Measurements from ENCODE around the gene ACAP2.
"Not testable (repeated sequence)": the region's sequence is repeated elsewhere in the genome, so short reads cannot be mapped to it uniquely, and the experiment has no call there.

Gene ACAP2, protein sequence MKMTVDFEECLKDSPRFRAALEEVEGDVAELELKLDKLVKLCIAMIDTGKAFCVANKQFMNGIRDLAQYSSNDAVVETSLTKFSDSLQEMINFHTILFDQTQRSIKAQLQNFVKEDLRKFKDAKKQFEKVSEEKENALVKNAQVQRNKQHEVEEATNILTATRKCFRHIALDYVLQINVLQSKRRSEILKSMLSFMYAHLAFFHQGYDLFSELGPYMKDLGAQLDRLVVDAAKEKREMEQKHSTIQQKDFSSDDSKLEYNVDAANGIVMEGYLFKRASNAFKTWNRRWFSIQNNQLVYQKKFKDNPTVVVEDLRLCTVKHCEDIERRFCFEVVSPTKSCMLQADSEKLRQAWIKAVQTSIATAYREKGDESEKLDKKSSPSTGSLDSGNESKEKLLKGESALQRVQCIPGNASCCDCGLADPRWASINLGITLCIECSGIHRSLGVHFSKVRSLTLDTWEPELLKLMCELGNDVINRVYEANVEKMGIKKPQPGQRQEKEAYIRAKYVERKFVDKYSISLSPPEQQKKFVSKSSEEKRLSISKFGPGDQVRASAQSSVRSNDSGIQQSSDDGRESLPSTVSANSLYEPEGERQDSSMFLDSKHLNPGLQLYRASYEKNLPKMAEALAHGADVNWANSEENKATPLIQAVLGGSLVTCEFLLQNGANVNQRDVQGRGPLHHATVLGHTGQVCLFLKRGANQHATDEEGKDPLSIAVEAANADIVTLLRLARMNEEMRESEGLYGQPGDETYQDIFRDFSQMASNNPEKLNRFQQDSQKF

DNA sequence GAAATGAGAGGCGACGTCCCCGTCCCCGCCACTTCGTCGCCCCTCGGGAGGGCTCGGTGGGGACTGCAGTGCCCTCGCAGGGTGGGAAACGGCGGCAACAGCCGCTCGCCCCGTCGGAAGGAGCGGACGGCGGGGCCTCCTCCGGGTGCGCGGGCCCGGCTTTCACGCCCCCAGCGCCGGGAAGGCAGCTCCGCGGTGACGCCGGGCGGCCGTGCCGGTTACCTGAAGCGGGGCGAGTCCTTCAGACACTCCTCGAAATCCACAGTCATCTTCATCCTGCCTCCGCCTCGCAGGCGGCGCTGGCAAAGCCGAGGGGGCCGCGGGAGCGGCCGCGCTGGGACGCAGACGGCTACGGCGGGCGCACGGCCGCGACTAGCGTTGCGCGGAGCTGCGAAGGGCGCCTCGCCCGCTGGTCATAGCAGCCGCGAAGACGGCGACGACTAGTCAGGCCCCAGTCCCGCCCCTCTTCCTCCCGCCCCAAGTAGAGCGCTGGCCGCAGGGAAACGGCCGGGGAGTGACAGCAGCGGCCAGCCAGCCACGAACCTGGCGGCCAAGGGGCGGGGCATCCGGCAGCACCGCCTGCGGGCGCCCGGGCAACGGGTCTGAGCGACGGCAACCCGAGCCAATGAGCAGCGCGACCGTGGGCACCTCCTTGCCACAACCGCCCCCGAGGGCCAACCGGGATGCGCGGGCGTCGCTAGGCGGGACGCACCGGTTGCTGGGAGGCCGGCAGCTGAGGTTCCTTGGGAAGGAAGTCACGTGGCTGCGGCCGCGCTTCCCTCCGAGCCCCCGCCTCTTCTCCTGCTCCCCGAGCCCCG is at the start of gene ACAP2:
Gene ACAP2, minus strand, starts transcription at position 448 of the 818 bp plus-strand sequence. Its CDS starts 173 bp downstream, at position 275.
- DNase-seq (ENCODE audit: low read depth in 2 of 2): peak; percentile 99

DNA sequence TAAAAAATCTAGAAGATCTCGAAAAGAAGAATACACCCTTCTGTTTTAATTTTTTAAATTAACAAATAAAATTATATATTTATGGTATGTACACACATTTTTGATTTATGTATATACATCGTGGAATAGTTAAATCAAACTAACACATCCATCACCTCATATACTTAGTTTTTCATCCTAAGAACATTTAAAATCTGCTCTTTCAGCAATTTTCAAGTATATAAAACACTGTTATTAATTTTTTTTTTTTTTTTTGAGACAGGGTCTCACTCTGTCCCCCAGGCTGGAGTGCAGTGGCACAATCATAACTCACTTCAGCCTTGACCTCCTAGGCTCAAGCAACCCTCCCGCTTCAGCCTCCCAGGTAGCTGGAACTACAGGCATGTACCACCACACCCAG is 32.8 kb upstream of the ACAP2 start:
- DNase-seq (ENCODE audit: low read depth in 2 of 2): no peak

DNA sequence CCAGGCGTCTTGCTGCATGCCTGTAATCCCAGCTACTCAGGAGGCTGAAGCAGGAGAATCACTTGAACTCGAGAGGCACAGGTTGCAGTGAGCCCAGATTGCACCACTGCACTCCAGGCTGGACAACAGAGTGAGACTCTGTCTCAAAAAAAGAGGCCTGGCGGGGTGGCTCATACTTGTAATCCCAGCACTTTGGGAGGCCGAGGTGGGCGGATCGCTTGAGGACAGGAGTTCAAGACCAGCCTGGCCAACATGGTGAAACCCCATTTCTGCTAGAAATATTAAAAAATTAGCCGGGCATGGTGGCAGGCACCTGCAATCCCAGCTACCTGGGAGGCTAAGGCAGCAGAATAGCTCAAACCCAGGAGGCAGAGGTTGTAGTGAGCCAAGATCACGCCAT is 32.3 kb upstream of the ACAP2 start:
- DNase-seq (ENCODE audit: low read depth in 2 of 2): not testable (repeated sequence)

DNA sequence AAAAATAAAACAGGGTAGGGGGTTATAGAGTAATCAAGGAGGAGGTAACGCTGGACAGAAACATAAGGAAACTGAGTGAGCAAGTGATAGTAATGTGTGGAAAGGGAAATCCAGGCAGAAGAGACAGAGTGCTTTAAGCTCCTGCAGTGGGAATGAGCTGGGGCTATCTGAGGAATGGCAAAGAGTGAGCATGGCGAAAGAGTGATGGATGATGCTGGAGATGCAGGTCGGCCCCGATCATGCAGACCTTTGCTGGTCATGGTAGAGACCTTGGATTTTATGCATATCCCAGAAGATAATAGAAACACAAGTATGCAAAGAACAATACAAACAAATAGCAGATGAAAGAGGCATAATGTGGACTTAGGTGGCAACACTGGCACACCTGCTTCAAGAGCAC is 26.0 kb upstream of the ACAP2 start:
- DNase-seq (ENCODE audit: low read depth in 2 of 2): no peak

DNA sequence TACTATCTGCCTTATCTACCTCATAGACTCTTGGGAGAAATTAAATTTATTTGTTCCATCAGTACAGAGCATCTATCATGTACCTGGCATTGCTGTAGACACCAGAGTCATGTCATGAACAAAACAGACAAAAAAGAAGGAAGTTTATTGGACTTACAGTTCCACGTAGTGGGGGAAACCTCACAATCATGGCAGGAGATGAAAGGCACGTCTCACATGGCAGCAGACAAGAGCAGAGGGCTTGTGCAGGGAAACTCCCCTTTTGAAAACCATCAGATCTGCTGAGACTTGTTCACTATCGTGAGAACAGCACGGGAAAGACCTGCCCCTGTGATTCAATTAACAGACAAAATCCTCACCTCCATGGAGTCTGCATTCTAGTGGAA is 25.6 kb upstream of the ACAP2 start:
- no peak for DNase-seq (ENCODE audit: low read depth in 2 of 2)

DNA sequence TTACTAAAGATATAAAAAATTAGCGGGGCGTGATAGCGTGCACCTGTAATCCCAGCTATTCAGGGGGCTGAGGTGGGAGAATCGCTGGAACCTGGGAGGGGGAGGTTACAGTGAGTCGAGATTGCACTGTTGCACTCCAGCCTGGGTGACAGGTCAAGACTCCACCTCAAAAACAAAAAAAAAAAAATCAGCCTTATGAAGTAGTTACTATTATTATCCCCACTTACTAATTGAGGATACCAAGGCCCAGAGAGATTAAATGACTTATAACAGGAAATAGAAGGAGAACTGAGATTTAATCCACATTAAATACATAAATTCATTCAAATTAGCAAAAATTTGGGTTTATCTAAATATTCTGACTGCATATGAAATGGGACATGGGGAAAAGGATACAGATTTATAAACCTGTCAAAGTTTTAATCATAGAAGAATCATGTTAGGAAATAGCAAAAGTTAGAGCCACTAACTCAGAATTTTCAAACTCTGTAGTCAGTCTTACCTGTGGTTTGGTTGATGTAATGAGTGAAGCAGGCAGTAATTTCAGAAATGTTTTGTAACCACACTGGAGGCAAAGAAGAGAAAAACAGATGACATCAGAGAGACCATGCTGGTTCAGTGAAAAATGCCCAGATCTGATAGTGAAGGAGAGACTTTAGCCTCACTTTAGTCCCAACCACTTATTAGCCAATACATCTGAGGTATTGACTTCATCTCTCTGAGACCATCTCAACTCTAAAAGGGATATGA is 25.0 kb upstream of the ACAP2 start:
- DNase-seq (ENCODE audit: low read depth in 2 of 2): peak; percentile 25 to 33

DNA sequence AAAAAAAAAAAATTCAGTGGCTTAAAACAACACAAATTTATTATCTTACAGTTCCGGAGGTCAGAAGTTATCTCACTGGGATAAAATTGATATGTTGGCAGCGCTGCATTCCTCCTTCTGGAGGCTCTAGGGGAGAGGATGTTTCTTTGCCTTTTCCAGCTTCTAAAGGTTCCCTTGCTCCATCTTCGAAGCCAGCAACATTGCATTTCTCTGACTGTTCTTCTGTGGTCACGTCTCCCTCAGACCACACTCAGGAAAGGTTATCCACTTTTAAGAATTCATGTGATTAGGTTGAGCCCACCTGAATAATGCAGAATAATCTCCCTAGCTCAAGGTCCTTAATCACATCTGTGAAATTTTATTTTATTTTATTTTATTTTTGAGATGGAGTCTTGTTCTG is 23.4 kb upstream of the ACAP2 start:
- DNase-seq (ENCODE audit: low read depth in 2 of 2): no peak

DNA sequence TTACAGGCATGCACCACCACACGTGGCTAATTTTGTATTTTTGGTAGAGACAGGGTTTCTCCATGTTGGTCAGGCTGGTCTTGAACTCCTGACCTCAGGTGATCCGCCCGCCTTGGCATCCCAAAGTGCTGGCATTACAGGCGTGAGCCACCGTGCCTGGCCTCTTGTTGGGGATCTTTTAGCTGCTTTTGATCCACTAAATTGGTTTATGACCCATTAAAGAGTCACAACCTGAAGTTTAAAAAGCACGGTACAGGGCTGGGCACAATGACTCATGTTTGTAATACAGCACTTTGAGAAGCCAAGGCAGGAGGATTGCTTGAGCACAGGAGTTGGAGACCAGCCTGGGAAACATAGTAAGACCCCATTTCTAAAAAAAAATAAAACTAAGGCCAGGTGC is 20.1 kb upstream of the ACAP2 start:
- not testable (repeated sequence) for DNase-seq (ENCODE audit: low read depth in 2 of 2)

DNA sequence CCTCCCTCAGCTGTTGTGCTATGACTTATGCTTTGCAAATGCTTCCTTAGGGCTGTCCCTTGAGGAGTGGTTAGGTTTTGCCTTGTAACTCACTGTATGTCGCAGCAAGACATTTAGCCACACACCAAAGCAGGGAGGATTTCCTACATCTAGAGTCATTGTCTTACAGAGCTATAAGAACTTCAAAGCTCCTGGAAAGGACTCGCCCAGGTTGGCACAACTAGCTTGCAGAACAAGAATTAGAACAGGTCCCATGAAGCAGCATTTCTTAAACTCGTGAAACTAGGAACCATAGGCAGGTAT is 19.4 kb upstream of the ACAP2 start:
- no peak for DNase-seq (ENCODE audit: low read depth in 2 of 2)

DNA sequence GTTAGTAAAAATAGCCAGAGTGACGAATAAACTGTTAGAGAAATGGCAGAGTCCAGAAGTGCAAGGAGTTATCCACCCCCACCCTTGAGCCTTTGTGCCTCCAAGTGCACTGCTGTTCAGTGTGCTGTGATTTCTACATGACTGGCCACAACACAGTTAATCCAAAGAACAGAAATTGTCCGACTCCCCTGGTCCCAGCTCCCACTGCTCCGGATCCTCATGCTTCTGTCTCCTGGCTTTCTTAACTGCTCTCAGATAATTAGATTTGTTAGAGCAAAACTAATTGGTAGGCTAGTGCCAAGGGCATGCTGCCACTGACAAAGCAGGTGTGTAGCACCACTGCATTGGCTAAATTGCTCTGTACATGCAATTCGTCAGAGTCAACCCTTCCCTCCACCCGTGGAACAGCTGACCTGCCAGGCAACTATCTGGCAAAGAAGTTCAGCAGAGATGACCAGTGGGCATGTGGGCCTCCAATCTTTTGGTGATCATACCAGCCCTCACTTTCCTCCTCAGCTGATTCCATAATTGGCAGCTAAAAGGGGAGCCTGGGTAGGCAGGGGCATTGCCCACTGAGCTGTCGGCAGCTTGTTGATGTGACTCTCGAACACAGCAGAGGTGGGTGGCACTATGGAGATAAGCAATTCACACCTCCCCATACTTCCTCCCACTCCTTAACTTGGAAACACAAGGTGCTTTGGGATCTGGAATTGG is 18.9 kb upstream of the ACAP2 start:
- no peak for DNase-seq (ENCODE audit: low read depth in 2 of 2)

DNA sequence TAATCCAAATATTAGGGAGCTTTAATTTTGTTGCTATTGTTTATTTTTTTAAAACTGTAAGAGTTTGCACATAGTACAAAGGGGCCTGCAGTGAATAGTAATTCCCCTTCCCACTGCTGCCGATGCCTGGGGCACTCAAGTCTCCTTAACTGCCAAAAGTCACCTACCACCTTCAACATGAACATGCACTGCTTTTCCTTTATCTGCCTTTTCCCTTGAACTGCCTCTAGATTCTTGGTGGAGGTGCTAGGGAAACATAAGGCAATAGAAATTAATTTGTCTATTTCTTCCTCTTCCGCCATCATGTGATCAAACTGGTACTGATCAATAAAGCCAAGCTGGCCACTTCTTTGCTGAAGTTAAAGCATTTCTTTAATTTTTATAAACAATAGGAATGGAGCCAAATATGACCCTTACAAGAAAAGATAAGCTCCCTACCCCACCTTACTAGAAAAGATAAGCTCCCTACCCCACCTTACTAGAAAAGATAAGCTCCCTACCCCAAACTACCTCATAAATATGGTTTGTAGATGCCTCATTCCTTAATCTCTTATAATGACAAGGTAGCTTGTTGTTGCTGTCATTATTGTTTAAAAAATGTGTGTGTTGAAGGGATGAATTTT is 17.4 kb upstream of the ACAP2 start:
- no peak for DNase-seq (ENCODE audit: low read depth in 2 of 2)

DNA sequence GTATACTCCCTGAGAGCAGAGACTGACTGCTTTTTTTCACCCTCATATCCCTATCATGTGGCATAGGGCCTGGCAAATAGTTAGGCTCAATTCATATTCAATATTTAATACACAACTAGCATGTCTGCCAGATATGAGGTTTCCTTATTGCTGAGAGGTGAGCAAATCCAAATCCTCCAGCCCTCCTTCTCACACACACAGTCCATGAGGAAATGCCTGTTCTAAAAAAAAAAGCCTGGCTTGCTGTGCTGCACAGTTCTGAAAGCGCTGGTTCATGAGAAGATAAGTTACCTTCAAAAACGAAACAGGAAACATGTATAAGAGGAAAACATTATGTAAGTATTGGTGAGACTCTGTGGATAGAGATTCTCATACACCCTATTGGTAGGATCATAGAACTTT is 15.5 kb upstream of the ACAP2 start:
- no peak for DNase-seq (ENCODE audit: low read depth in 2 of 2)

DNA sequence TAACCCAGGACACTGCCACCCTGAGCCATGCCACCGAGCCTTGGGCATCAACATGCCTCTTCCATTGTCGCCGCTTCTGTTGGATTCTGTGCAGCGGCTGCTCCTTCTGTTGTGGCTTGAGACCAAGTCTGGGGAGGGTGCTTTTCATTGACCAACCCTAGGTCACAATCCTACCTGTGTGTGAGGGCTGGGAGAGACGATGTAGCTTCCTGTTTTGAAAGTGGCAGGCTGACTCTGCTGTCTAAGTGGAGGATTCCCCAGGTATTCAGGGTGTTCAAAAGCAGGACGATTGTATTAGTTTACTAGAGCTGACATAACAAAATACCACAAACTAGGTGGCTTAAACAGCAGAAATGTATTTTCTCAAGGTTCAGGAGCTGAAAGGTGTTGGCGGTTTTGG is 13.0 kb upstream of the ACAP2 start:
- no peak for DNase-seq (ENCODE audit: low read depth in 2 of 2)

DNA sequence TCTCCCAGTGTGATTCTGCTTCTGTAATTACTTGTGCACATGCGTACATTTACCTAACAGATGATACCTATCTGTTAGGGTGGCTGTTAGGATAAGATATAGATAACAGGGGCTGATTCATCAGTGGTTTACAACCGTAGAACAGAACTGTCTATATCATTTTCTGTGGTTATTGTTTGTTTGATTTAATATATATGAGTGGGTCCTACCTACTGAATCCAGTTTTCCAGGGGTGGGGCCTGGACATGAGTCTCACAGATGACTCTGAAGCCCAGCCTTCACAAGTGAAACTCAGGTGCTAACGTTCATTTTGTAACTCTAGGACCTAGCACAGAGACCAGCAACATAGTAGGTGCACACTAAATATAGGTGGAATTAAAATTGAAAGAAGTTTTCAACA is 10.4 kb upstream of the ACAP2 start:
- DNase-seq (ENCODE audit: low read depth in 2 of 2): no peak

DNA sequence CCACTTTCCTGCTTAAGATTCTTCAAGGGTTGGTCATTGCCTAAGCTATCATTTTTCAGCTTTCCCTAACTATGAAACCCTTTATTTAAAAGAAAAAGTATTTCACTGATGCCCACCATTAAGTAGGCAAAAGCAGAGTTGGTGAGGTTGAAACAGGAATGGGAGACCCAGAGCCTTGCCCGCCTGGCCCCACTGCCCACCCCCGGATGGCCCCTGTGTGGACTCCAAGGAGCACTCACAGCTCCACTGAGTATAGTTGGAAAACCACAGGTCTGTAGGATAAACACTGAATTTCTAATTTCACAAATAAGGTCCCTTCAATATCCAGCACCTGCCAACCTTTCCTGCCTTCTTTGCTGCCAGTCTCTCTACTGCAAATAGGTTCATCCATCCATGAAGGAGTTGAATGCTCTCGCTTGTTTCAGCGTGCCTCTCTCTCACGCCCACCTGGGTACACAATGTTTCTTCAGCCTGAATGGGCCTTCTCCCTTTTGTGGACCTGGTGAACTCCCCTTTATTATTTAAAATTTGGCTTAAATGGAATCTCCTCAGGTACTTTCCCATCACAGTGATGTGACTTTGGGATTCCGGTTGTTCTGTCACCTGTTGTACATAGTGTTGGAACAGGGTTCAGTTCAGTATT is 8.7 kb upstream of the ACAP2 start:
- no peak for DNase-seq (ENCODE audit: low read depth in 2 of 2)

DNA sequence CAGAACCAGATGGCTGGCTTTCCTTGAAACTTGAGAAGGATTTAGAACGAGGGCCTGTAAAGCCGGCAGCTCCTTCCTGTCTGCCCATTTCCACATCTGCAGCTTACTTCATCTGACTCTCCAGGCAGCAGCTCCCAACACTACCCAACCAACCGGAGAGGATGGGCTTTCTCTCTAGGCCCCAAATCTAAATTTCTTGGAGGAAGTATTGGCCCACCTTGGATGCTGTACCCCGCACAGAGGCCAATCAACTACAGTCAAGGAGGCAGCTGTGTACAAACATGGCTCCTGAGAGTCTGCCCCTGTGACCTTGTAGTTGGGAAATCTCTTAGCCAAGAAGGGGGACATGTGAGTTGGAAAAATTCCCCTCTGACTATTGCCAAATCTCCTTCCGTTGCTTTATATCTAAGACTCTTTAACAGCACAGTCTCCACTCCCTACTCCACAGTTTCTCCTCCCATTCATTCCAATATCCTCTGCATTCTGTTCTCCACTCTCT is 8.0 kb upstream of the ACAP2 start:
- DNase-seq (ENCODE audit: low read depth in 2 of 2): peak; percentile 43 to 45

DNA sequence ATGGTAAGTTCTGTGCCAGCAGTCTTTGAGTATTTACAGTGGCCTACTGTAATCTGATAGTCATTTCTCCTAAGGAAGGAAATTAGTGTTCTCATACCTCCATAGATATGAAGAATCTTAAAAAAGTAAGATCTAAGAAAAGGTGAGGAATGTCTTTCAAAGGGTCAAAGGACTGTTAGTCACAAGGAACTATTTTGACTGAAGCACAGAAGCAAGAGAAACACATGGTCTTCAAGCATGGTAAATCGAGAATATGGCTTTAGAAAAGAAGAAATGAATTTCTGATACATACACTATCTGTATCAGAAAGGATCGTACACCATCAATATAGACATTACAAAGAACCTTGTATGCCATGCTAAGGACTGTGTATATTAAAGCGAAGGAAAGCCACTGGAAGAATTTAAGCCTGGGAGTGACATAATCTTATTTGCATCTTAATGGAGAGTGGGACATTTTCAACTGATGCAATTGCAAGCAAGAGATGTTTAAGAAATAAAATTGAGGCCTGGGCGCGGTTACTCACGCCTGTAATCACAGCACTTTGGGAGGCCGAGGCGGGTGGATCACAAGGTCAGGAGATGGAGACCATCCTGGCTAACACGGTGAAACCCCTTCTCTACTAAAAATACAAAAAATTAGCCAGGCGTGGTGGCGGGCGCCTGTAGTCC is 5.5 kb upstream of the ACAP2 start:
- no peak for DNase-seq (ENCODE audit: low read depth in 2 of 2)

DNA sequence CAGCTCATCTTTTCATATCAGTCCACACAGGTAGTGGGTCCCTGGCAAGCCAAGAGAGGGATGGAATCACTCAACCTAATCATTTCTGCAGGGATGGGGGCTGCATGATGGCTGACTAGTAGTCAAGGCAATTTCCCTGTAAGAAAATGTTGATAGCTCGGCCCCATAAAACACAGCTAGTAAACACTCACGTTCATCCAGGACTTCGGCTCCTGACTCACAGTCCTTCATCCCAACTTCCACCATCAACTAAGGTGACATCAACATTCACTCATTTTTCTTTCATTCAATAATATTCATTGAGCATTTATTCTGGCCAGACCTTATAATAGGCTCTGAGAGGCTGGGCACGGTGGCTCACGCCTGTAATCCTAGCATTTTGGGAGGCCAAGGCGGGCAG is 4.4 kb upstream of the ACAP2 start:
- DNase-seq (ENCODE audit: low read depth in 2 of 2): no peak

DNA sequence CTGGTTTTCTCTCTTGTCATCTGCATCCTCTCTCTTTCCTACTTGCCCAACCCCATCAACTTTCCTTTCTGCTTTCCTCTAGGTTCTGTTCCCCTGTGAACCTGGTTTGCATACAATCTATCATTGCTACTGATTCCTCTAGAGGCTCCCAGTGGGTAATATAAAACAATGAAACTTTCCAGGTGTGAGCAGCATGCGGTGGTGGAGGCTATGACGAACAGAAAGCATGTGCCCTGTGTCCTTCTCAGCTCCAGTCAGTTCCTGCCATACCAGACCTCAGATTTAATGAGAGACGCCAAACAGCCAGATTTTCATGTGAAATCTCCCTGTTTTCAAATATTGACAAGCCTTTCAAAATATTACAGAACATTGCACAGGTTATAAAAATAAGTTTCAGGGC is 3.5 kb upstream of the ACAP2 start:
- DNase-seq (ENCODE audit: low read depth in 2 of 2): no peak
